SW480 (cell line): ENCODE measurements around the gene CARM1.
"Not testable (repeated sequence)": the region's sequence is repeated elsewhere in the genome, so short reads cannot be mapped to it uniquely, and the experiment has no call there.

Experiments used
- DNase-seq: peaks from one replicate; pipeline ENCODE4 v3.0.0-alpha.2; 2016; ENCODE audit warnings: low spot score

The CARM1 gene

DNA sequence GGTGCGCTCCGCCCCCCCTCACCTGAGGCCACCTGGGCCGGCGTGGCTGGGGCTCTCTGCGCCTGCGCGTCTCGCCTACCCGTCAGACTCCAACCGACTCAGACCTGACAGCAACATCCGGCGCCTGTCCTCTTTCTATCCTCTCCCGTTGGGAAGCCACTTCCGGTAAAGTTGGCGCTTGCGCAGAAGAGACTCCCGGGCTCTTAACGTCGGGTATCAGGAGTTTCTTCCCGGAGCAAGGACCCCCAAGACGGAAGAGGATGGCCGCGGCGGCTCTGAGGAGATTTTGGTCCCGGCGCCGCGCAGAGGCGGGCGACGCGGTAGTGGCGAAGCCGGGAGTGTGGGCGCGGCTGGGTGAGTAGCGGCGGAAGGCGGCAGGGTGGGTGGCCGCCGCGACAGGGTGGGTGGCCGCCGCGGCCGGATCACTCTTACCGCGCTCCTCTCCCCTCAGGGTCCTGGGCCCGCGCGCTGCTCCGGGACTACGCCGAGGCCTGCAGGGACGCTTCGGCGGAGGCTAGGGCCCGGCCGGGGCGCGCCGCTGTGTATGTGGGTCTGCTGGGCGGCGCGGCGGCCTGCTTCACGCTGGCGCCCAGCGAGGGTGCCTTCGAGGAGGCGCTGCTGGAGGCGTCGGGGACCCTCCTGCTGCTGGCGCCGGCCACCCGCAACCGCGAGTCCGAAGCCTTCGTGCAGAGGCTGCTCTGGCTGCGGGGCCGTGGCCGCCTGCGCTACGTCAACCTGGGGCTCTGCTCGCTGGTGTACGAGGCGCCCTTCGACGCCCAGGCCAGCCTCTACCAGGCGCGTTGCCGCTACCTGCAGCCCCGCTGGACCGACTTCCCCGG, 57.4 kb downstream of the CARM1 start, which contains the start of the genes TIMM29 and YIPF2:
TIMM29 (plus strand) TSS at position 249 of the 839 bp plus-strand sequence; CDS start at position 261, 12 bp downstream.
YIPF2 (minus strand) TSS at position 77 of the 839 bp plus-strand sequence. CDS start 229 bp downstream, outside the sequence.
- peak; percentile 99 for DNase-seq

DNA sequence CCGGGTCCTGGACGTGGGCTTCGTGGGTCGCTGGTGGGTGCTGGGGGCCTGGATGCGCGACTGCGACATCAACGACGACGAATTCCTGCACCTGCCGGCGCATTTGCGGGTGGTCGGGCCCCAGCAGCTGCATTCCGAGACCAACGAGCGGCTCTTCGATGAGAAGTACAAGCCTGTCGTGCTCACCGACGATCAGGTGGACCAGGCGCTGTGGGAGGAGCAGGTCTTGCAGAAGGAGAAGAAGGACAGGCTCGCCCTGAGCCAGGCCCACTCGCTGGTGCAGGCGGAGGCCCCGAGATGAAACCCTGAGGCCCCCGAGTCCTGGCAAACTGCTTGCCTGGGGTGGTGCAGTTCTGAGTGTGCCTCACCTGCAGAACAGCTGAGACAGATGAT, 58.0 kb downstream of the CARM1 start:
- no peak for DNase-seq

DNA sequence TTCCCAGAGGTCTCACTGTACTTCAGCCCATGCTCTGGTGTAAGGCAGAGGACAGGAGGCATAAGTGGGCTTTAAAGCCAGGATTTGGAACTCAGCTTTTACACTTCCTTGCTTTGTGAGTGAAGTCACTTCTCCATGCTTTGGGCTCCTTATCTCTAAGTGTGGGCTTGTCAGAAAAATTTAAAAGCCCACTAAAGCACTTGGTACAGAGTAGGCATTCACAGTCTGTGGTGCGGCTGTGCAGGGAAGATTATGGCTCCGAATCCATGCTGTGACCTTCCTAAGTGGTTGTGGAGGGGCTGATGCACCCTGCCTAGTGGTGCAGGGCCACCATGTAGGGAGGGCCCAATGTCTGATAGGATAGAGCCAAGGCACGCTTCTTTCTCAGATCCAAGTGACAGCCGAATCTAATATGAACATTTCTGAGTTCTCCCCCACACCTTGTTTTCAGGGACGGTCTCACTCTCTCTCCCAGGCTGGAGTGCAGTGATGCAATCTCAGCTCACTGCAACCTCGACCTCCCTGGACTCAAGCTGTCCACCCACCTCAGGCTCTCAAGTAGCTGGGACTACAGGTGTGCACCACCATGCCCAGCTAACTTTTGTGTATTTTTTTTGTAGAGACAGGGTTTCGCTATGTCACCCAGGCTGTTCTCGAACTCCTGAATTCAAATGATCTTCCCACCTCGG, 64.2 kb downstream of the CARM1 start:
- DNase-seq: no peak

DNA sequence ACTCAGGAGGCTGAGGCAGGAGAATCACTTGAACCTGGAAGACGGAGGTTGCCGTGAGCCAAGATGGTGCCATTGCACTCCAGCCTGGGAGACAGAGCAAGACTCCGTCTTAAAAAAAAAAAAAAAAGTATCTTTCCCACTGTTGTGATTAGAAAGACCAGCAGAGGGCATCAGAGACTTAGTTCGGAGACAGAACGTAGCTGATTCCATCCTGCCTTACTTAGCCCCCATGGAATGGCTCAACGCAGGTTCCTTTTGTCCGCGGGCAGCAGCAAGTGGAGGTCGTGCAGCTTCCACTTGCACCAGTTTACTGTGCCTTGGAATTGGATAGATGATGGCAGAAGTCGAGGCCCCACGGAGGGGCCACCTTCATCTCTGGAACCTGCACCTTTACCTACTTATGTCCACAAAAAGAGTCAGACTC, 65.3 kb downstream of the CARM1 start:
- DNase-seq: peak; percentile 82

DNA sequence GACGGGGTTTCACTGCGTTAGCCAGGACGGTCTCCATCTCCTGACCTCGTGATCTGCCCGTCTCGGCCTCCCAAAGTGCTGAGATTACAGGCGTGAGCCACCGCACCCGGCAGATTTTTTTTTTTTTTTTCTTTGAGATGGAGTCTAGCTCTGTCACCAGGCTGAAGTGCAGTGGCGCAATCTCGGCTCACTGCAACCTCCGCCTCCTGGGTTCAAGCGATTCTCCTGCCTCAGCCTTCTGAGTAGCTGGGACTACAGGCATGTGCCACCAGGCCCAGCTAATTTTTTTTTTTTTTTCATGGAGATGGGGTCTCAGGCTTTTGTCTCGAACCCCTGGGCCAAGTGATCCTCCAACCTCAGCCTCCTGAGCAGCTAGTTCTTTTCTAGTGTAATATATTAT, 70.3 kb downstream of the CARM1 start:
- not testable (repeated sequence) for DNase-seq

DNA sequence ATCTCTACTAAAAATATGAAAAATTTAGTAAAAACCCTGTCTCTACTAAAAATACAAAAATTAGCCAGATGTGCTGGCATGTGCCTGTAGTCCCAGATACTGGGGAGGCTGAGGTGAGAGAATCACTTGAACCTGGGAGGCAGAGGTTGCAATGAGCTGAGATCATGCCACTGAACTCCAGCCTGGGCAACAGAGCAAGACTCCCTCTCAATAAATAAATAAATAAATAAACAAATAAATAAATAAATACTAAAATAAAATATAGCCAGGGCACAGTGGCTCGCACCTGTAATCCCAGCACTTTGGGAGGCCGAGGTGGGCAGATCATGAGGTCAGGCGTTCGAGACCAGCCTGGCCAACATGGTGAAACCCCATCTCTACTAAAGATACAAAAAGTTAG, 72.1 kb downstream of the CARM1 start:
- DNase-seq: not testable (repeated sequence)

DNA sequence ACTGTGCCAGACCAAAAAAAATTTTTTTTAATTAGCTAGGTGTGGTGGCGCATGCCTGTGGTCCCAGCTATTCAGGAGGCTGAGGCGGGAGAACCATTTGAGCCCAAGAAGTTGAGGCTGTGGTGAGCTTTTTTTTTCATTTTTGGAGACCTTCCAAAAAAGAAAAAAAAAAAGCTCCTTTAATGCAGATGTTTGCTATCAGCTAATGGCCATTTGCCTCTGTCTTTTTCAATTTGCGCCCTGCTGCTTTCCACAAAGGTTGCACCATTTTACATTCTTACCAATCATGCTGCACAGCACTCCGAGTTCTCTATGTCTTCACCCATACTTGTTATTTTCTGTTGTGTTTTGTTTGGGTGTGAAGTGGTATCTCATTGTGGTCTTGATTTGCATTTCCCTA, 73.9 kb downstream of the CARM1 start:
- no peak for DNase-seq

DNA sequence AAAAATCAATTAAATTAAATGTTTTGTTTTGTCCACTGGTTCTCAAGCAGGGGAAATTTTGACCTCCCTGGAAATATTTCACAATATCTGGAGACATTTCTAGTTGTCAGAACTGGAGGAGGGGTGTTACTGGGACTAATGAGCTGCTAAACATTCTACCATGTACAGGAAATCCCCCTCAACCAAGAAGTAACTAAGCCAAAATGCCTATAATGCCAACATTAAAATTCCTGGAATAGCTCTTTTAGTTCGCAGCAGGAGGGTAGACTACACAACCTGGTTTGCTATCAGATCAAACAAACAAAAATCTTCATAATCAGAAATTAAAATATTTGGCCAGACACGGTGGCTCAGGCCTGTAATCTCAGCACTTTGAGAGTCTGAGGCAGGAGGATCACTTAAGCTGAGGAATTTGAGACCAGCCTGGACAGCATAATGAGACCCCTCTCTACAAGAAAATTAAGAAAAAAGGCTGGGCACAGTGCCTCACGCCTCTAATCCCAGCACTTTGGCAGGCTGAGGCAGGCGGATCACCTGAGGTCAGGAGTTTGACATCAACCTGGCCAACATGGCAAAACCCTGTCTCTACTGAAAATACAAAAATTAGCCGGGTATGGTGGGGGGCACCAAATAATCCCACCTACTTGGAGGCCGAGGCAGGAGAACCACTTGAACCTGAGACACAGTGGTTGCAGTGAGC, 75.8 kb downstream of the CARM1 start:
- DNase-seq: no peak

DNA sequence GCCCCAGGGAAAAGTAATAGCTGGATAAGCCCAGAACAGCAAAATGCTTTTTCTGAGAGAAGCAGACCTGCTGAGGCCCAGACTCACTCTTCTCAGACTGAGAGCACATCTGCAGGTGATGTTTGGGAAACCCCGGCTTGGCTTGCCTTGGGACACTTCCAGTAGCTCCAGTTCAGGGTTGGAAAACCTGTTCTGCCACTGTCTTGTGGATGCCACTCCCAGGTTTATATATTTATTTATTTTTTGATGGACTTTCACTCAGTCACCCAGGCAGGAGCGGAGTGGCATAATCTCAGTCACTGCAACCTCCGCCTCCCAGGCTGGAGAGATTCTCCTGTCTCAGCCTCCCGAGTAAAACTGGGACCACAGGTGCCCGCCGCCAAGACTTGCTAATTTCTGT, 81.5 kb downstream of the CARM1 start:
- DNase-seq: no peak

DNA sequence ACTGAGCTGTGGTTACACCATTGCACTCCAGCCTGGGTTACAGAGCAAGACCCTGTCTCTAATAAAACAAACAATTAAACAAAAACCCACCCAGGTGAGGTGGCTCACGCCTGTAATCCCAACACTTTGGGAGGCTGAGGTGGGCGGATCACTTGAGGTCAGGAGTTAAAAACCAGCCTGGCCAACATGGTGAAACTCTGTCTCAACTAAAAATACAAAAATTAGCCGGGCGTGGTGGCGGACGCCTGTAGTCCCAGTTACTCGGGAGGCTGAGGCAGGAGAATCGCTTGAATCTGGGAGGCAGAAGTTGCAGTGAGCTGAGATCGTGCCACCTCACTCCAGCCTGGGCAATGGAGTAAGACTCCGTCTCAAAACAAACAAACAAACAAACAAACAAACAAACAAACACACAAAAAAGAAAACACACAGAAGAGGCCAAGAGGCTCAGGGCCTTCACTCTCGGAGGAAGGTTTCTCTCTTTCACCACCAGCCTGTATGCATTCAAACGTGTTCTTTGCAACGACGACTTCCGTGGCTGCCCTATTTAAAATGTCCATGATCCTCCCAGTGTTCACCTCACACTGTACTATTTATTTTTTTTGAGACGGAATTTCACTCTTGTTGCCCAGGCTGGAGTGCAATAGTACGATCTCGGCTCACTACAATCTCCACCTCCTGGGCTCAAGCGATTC, 88.1 kb downstream of the CARM1 start:
- DNase-seq: not testable (repeated sequence)

DNA sequence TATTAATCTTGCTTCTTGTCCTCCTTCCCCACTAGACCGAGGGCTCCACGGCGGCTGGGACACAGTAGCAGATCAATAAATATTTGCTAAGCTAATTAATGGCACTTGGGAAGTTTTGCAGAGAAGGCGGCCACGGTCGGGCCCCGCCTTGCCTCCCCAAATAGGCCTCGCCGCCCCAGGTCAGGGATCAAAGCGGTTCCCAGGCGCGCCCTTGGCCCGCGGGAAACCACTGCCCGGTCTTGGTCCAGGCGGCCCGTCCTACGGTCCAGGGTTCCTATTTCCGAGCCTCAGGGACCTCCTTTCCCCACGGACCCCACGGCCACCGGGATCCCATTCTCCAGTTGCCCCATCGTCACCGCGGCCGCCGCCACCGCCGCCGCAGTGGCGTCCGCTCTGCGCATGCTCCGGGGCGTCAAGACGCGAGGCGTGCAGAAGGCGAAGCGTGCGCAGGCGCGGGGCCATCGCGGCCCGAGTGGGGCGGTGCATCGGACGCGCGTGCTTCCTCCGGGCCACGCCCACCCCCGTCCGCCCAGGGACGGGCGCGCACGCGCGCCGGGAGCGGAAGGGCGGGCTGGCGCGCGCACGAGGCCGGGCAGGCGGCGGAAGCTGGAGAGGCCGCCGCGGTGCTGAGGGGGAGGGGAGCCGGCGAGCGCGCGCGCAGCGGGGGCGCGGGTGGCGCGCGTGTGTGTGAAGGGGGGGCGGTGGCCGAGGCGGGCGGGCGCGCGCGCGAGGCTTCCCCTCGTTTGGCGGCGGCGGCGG, 89.1 kb downstream of the CARM1 start, which contains the start of gene SMARCA4:
SMARCA4 (plus strand) TSS at position 717 of the 759 bp plus-strand sequence. CDS start 23,122 bp downstream, outside the sequence.
- peak; percentile 92 for DNase-seq

DNA sequence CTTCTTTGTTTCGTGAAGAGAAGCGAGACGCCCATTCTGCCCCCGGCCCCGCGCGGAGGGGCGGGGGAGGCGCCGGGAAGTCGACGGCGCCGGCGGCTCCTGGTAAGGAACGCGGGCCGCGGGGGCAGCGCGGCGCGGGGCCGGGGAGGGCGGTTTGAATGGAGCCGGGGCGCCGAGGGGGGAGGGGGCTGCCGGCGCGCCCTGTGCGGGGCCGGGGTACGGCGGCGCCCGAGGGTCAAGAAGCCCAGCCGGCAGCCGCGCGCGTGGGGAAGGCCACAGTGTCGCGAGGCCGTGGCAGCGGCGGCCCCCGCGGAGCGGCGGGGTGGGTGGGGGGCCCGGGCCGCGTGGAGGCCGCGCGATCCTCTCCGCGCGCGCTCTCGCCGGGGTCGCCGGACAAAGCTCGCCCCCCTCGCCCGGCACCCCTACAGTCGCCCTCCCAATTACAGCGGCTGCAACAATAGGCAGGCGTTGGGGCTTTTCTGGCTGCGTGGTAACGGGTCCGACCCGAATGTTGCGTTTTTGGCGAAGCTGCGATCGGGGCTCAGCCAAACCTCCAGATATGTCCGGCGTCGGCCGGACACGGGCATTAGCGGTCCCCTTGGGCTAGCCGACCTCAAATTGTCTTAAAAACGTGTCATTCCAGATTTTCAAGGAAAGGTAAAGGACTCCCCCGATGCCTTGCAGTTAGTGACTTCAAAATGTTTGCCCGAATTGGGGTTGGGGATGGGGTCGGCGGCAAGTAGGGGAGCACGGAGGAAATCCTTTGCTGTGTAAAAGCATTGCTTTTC, 89.9 kb downstream of the CARM1 start:
- DNase-seq: no peak

DNA sequence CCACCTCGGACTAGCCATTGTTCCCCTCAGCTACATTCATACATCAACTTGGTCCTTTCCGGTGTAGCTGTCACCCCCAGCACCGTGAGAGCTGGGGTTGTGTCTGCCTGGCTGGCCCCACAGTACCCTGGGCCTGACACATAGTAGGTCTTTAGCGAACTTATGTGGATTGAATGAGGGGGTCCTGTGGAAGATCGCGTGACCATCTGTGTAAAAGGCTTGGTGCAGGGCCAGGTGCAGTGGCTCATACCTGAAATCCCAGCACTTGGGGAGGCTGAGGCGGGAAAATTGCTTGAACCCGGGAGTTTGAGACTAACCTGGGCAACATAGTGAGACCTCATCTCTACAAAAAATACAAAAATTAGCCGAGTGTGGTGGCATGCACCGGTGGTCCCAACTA, 91.5 kb downstream of the CARM1 start:
- no peak for DNase-seq

DNA sequence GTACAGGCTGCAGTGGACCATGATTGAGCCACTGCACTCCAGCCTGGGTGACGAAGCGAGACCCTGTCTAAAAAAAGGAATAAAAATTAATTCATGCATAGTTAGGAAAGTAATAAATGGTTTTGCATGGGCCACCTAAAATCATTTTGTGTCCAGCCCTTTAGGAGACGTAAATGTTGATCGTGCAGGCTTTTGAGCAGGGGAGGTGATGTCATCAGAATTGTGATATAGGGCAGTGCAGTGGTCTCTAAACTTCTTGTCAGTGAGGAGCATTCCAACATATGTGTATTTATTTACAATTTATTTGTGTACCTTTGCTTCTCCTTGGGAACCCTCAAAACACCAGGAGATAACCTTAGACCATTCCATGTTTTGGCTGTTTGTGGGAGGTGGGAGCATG, 92.5 kb downstream of the CARM1 start:
- DNase-seq: no peak

DNA sequence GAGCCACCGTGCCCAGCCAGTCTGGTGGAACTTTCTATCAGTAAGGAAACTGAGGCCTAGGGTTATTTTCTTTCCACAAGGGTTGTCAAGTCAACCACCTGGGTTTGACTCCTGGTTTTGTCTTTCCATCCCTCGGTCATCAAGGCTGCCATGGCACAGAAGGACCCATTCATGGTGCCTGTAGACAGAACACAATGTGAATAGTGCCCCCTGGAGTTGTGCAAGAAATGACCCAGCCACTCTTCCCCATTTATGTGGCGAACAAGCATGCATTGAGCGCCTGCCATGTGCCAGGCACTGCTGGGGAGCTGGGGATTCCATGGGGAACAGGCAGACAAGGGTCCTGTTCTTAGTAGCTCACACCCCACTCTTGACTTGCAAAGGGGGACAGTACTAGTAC, 93.5 kb downstream of the CARM1 start:
- no peak for DNase-seq

DNA sequence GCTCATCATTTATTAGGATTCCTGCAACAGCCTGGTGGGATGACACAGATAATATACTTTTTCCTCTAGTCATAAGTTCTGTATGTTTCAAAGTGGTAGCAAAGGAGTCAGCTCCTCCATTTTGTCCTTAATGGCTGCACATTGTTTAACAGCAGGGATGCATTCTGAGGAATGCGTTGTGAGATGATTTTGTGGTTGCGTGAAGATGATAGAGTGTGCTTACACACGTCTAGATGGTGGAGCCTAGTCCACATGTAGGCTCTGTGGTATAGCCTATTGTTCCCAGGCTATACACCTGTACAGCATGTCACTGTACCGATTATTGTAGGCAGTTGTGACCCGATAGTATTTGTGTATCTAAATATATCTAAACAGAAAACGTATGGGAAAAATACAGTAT, 94.0 kb downstream of the CARM1 start:
- no peak for DNase-seq

DNA sequence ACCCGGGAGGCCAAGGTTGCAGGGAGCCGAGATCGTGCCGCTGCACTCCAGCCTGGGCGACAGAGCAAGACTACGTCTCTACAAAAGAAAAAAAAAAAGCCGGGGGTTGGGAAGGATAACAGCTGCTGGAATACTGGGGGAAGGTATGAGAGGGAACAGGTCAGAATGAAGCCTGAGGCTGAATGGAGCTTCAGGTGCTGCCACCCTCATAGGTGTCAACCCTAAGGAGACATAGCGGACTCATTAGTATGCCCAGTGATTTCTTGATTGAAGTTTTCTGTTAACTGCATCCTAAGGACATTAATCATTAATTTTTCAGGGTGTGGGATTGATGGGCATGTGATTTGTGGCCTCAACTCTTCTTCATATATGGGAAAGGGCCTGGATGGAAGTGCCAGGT, 95.5 kb downstream of the CARM1 start:
- DNase-seq: no peak

DNA sequence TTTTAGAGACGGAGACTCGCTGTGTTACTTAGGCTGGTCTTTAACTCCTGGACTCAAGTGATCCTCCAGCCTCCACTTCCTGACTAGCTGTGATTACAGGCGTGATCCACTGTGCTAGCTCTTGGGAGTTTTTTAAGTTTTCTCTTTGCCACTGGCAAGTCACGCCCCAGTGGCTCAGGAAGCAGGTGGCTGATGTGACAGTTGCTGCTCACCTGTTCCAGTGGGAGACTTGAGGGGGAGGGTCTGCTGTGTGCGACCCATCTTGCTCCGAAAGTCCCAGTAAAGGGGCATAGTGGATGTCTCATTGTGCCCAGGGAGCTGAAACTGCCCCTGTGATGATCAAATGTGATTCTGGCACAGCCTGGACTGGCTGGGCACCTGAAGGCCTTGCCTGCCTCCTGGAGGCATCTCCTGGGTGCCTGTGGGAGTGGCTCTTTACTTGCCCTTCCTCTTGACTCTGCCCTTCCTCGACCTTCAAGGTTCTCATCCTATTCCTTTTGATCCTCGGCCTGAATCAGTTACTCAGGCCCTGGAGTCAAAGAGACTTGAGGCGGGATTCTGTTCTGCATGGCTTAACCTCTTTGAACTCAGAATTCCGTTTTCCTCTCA, 97.3 kb downstream of the CARM1 start:
- no peak for DNase-seq

DNA sequence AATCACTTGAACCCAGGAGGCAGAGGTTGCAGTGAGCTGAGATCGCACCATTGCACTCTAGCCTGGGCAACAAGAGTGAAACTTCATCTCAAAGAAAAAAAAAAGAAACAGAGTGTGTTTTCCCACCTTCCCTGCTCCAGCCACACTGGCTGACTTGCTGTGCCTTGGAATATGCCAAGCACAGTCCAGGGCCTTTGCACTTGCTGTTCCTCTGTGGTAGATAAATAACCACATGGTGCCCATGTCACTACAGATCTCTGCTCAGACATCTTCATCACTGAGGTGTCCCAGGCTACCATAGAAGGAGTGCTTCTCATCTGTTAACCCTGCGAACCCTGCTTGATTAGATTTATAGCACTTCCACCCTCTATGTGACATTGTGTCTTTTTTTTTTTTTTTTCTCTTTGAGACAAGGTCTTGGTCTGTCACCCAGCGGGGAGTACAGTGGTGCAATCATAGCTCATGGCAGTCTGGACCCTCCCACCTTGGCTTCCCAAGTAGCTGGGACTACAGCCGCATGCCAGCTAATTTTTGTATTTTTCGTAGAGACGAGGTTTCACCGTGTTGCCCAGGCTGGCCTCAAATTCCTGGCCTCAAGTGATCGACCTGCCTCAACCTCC, 99.9 kb downstream of the CARM1 start:
- no peak for DNase-seq
